Stimulated activated CD4-positive, alpha-beta T cell treated with anti-CD3 and anti-CD28 coated beads, Interleukin-15, amount 100 ng/mL, for 48 hours (primary cell): ENCODE measurements around the gene PEX3.

Experiments
- DNase-seq, 2 donors: peaks; one replicate each; pipeline ENCODE4 v3.0.0-alpha.2; 2020; ENCODE audit warnings: low read depth in 2 of 2

PEX3 gene

DNA sequence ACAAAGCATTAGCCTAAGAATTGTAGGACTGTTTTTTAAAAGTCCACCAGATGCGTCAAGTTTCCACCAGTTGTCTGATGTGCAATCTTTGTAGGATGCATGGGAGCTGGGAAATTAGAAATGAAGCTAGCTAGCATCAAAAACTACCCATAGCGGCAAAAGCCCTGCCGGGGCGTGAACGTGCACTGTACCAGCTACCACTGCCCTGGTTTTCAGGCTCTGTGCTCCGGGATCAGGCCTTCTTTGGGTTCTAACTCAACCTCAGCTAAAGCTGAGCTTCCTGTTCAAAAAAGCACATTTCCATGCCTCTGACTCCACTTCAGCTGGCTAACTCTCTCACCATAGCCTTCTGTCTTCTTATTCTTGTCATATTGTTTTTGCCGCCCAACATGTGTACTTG, 87.8 kb downstream of the PEX3 start:
- DNase-seq, result no peak

DNA sequence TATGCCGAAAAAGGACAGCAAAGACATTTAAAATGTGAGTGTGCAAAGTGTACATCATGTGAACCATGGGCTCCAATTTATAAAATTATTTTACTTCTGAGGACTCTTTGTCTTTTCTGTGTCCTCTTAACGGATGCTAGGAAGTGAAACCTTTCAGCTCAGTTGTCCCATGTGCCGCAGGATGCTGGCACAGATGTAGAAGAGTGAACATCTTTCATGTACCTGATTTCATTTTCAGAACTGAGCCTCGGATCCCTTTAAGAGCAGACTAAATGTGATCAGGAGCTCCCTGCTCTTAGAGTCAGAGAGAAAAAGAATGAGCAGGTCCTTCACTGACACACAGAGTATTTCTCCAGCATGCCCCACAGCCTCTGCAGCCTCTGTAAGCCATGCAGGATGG, 88.5 kb downstream of the PEX3 start:
- no peak for DNase-seq

DNA sequence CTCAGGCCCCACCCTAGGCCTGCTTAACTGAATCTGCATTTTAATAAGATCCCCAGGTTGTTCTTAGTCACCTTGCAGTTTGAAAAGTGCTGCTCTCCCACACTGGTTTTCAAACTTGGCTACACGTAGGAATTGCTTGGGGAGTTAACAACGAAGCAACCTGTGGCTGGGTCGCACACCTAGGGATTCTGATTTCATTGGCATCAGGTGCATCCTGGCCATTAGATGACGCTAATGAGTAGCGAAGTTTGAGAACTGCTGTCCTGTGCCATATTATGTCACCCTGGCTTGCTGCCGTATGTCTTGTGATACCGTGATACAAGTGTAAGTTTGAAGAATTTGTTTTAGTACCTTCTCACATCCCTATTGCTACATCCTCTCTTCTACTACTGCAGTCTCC, 89.1 kb downstream of the PEX3 start:
- no peak for DNase-seq

DNA sequence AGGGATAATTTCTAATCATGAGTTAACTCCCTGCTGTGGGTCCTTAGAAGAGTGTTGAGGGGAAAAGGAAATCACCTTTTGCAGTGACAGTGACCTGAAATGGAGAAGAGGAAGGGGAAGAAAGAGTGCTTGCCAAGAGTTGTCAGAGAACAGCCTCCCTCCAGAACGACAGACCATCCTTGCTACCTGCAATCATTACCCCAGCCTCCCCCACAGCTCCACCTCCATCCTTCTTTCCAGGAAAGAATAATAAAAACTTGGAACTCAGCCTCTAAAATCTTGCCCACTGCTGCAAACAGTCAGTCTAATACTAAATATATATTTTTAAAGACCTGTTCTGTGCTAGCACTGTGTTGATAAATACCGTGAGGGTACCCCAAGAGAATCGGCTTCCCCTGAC, 89.6 kb downstream of the PEX3 start:
- no peak for DNase-seq
